ENCODE data around the gene EVA1B. TPM values are rescaled to one million over a fixed set of nuclear protein-coding genes. Genes with fewer than 3 reads are reported as not detected.

EVA1B gene
- total and polyA plus RNA-seq, 10 of the 15 experiments (the other 5 are each of a cell fraction or from before 2014, with no cell fraction given) = 0.15 to 6.4 (median 3.0) TPM; not detected in 2

- WGBS (ENCODE audit: insufficient coverage, insufficient replicate concordance, low lambda C conversion rate, missing lambda C conversion rate) = 24% methylated on average over 9 of the region's 9 CpGs
- Histone ChIP-seq H3K4me1 (ENCODE audit: control insufficient read depth, insufficient read depth, low read length) (peaks cover 24% of the 10 kb centered on the region), H3K79me2 (ENCODE audit: control insufficient read depth, insufficient read depth, low read length) (no peaks in the 10 kb centered on the region), H3K27ac (ENCODE audit: control insufficient read depth, insufficient read depth) (no peak overlapping the region), H3K4me2 (ENCODE audit: control insufficient read depth, insufficient read depth) (peak overlapping the region; percentile 97), H2AFZ (ENCODE audit: control insufficient read depth, low read depth, low read length) (no peak overlapping the region), H3K4me3 (no peak overlapping the region; the same call in 1 of the 2 replicates), H3K36me3 (ENCODE audit: control insufficient read depth in 2 of 2, insufficient read depth in 2 of 2, low read length in 1 of 2) (no peaks in the 10 kb centered on the region), H3K9ac (ENCODE audit: control insufficient read depth, insufficient read depth, low read length) (no peak overlapping the region), H3K9me3 (replicated peaks; ENCODE audit: control insufficient read depth, insufficient read depth, low read length) (no peaks in the 10 kb centered on the region), H3K27me3 (replicated peaks in 1 of 2; ENCODE audit: control insufficient read depth in 2 of 2, insufficient read depth in 2 of 2, low read length in 1 of 2) (no peaks in the 10 kb centered on the region), H4K20me1 (ENCODE audit: control insufficient read depth, insufficient read depth) (no peaks in the 10 kb centered on the region)
- POLR2A ChIA-PET = interaction anchor here (0.5 to 1.3 kb wide), 2 partner anchors 16 to 18 kb away, joined by 4 to 5 read pairs; partner anchors contain the start of gene SH3D21
- SMC1A ChIA-PET (ENCODE audit: uncharacterized antibody, unreplicated experiment) = interaction anchor here (0.6 to 1.8 kb wide), 6 partner anchors 12 to 349 kb away, joined by 3 to 5 read pairs (median 3); no protein-coding TSS in a partner anchor
- RAD21 ChIA-PET (ENCODE audit: unreplicated experiment) = interaction anchor here (0.8 to 1.9 kb wide), 5 partner anchors 18 to 89 kb away, joined by 3 to 5 read pairs (median 3); partner anchors contain the start of gene SH3D21
- intact Hi-C loops (cut with micrococcal nuclease; ENCODE audit: unreplicated experiment) (no loop called here), in situ Hi-C loops (cut with MboI) (no loop called here)
- BruUV-seq (replicated peaks) = no TSS peak
- no peak for ATAC-seq
- no peak for DNase-seq (ENCODE audit: low read depth, low spot score)
- CTCF ChIA-PET = interaction anchor here (1.0 to 1.7 kb wide), 6 partner anchors 18 to 175 kb away, joined by 3 to 10 read pairs (median 4); partner anchors contain the start of genes SH3D21 and TRAPPC3
- FAIRE-seq = no peak
- no peak for TF ChIP-seq FOXK2 (IDR thresholded peaks at IDR 0.05)
- no peak for TF ChIP-seq ZNF384 (IDR thresholded peaks at IDR 0.05; ENCODE audit: borderline replicate concordance, low read depth, low read length)
- TF ChIP-seq CREB1 (IDR thresholded peaks at IDR 0.05; ENCODE audit: low read depth) = no peak
- no peak for TF ChIP-seq ESRRA (IDR thresholded peaks at IDR 0.05; ENCODE audit: low read length)
- no peak for TF ChIP-seq CEBPB (IDR thresholded peaks at IDR 0.05; ENCODE audit: borderline replicate concordance in 1 of 2, low read depth in 2 of 2, low read length in 2 of 2)
- no peak for TF ChIP-seq SUPT20H (IDR thresholded peaks at IDR 0.05; ENCODE audit: borderline replicate concordance, control insufficient read depth, low read depth, low read length)
- no peak for TF ChIP-seq TARDBP (IDR thresholded peaks at IDR 0.05; ENCODE audit: borderline replicate concordance)
- no peak for TF ChIP-seq MAX (IDR thresholded peaks at IDR 0.05; ENCODE audit: low read depth, low read length)
- no peak for TF ChIP-seq CEBPZ (IDR thresholded peaks at IDR 0.05; ENCODE audit: low read depth, low read length)
- no peak for TF ChIP-seq MTA3 (IDR thresholded peaks at IDR 0.05; ENCODE audit: borderline replicate concordance, low read length)
- TF ChIP-seq MLLT1 (IDR thresholded peaks at IDR 0.05) = no peak
- TF ChIP-seq SKIL (IDR thresholded peaks at IDR 0.05; ENCODE audit: low read depth, poor library complexity, severe bottlenecking) = no peak
- no peak for TF ChIP-seq RAD21 (IDR thresholded peaks at IDR 0.05; ENCODE audit: insufficient read depth, low read depth, low read length)
- TF ChIP-seq RELB (IDR thresholded peaks at IDR 0.05; ENCODE audit: low read depth) = no peak
These were observed 883 bp upstream of the EVA1B start for GRCh38 chr1:36324353-36324703.

All from GM12878 (cell line).